Myocyte (in vitro differentiated cells): ENCODE results near the gene VEPH1. TPM values are rescaled to one million over a fixed set of nuclear protein-coding genes. Genes with fewer than 3 reads are reported as not detected.
A peak's percentile ranks its signal among the peaks of the same experiment; 100 is the strongest.

Experiments
- DNase-seq: peaks from one replicate; pipeline ENCODE4 v3.0.0-alpha.2; 2012; ENCODE audit warnings: low read depth
- polyA plus RNA-seq: library from polyadenylated mRNA; unstranded; fragments of >200 nt; gene quantifications from one replicate; pipeline ENCODE4 v1.2.1, GENCODE V29; 2012; ENCODE audit warnings: missing spikeins
- total RNA-seq: library from RNA; depleted of rRNA; stranded (reverse); fragments of >200 nt; gene quantifications from 2 replicates; pipeline ENCODE4 v1.2.3, GENCODE V29; 2014

VEPH1 gene
- 17.0 and 29.3 TPM in 2 replicates for total RNA-seq
- 3.3 TPM for polyA plus RNA-seq

DNA sequence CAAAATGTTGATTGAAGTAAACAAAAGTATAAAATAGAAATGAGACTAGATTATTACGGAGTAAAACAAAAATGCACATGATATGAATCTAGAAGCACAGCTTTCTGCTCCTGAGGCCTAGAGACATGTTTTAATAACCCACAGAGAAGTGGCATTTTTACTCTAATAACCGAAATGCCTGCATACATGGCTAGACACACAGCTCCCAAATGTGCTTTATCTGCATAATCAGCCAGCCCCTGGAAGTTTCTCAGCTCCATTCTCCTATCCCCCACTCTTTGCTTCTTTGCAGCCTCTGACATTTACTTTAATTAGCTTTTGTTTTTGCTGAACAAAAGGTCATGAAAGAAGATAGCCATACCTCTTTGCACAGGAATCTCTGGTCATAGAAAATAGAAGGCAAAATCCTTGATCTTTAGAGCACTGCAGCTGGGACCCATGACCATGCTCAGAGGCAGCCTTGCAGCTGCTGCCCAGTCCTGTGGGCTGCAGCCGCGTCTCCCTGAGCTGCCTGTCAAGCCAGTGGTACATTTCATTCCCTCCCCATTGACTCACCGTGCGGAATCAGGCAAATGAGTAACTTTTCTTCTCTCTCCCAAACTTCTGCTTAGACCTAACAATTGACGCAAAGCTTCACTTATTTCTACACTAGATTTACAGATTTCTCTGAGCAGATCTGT, at the start of gene VEPH1:
Gene VEPH1 (minus strand): TSS at position 501 of the 680 bp plus-strand sequence. CDS start 8,067 bp downstream, outside the sequence.
- peak; percentile 92 for DNase-seq

DNA sequence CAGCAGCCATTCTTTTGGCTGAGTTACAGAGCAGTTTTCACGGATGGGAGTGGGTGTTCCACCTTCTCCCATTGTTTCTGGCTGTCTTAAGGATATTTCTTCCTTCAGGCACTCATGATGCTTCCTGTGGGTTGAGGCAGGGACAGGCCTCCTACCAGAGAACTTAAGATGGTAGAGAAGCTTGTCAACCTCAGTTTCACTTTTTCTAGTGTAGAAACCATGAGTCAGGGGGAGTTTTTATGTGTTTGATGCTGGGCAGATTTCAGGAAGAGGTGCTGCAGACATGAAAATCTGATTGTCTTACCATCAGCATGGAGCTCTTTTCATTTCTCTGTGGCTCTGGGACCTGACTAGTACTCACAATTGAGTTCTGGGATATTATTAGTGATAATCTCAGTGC, 48.7 kb upstream of the VEPH1 start:
- DNase-seq: no peak

DNA sequence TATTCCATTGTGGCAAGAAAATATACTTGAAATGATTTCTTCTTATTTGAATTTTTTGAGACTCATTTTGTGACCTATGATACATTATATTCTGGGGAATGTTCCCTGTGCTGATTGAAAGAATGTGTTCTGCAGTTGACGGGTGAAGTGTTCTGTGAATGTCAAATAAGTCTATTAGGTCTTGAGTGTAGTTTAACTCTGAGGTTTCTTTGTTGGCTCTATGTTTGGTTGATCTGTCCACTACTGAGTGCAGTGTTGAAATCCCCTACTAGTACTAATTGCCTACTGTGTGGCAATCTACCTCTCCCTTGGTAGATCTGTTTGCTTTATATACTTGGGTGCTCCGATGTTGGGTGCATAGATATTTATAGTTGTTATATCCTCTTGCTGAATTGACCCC, 46.3 kb upstream of the VEPH1 start:
- DNase-seq: no peak

- DNase-seq: peak; percentile 83
Measured at GRCh38 chr3:157544501-157545130, 41.4 kb upstream of the VEPH1 start.

DNA sequence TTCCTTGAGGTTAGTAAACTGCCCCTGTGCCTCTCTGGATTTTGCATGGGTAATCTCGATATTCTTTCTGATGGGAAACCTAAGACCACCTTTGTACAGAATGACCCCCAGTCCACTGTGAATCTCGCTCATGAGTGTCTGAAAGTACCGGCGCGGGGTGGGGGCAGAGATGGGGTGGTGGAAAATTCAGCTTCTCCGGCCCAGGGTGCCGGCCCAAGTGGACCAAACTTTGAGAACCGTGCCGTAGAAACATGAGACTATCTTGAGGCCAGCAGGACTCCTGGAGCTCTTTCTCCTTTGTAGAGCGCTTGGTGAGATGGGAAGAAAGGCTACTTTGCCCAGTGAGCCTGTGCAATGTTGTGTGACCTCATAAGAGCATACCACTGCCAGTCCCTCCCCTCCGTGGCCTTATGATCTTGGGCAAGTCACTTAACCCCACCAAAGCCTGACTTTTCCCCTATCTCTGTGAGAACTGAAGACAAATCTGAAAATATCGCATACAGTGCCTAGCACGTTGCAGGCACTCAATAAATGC, 40.4 kb upstream of the VEPH1 start:
- DNase-seq: peak; percentile 55

DNA sequence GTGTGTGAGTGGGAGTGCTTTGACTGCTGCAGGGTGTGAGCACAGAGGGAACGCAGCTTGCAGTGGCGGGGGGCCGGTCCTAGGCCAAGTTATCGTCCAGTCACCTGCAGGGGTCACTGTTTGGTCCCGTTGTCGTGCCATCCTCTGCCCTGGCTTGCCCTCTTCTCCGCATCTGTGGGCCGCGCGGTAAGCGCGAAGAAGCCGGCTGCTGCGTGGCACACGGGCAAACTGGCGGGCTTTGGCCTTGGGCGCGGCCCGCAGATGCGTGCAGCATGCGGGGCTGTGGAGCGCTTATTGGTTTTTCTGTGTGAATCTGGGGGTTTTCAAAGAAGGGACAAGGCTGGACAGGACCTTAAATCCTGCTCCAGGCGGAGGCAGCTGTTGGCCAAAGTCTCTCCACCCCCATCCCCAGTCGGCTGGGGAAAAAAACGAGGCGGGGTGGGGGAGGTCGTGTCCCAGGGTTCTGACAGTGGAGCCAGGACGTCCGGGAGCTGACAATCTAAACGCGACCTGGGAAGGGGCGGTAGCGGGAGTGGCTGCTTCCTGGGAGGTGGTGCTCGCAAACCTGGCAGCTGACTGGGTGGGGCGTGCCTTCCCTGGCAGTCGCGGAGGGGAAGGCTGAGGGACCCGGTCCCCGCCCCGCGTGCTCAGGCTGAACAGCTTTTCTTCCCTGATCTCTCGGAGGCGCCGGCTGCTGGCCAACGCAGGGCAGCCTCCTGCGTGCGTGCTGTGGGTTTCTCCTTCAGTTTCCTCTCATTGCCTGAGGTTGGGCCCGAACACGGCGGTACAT, 39.7 kb upstream of the VEPH1 start:
- DNase-seq: peak; percentile 88

GRCh38 chr3:157541506-157542236, 38.5 kb upstream of the VEPH1 start:
- DNase-seq: no peak

DNA sequence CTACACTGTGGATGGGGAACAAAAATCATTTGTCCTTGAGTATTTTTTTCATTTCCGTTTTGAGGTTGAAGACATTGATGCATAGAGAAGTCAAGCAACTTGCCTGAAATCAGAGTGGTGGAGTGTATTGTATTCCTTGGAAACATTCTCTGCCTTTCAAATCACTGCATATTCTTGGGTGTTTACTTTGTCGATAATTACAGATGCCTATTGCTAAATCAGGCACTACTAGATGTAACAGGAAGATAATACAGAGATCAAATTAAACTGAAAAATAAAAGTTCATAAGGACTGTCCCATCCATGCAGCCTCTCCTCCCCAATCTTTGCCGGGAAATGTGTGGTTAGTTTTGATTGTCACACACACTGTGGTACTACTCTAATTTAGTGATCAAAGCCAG, 37.4 kb upstream of the VEPH1 start:
- DNase-seq: no peak

- no peak for DNase-seq
Measured at GRCh38 chr3:157535667-157536066, 32.5 kb upstream of the VEPH1 start.

DNA sequence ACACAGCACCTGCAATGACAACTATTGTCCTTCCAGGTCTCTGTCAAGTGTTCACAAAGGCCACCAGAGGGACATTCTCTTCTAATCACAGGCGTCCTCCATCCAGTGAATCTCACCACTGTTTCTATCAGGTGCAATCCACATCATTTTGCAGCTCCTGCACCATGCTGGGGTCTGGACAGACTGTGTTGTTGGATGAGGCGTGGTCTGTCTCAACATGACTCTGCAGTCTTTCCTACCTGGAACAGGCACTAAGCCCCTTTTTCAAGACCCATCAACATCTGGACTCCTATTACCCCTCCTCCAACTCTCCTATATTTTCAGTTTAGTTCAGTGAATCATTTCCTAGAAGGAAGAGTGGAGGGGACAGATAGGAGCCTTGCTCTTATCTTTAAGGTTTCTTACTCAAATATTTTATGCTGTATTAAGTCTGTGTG, 31.5 kb upstream of the VEPH1 start:
- no peak for DNase-seq

- peak; percentile 51 for DNase-seq
Measured at GRCh38 chr3:157533298-157534070, 30.3 kb upstream of the VEPH1 start.

DNA sequence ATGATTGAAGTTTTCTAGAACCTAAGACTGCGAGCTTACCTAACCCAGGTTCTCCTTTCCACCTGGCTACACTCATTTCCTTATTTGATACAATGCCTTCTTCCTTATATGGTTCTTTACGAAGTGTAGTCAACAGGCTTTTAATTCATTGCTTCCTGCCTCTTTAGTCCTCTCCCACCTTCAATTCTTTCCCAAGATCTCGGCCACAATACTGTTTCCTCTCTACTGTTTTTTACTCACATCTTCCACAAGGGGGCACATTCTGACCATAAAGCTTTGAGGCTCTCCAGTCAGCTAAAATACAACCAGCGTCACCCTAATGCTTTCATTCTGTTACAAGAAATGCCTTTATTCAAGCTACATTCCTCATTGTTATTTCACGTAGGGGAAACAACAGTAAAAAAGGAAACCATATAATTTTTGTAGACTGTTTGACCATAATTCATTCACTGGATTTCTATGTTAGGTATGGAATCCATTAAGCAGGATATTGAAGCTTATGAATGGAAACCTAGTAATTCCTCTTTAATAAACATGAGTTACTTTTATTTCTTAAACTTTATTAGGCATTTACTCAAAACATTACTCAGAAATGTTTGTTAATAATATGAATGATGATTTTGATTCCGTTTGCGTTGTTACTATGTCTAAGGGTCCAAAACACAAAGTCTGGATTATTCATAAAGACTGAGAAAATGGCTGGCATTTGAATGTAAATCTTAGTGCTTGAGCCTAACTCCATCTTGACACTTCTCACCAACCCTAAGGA, 29.5 kb upstream of the VEPH1 start:
- peak; percentile 94 for DNase-seq

DNA sequence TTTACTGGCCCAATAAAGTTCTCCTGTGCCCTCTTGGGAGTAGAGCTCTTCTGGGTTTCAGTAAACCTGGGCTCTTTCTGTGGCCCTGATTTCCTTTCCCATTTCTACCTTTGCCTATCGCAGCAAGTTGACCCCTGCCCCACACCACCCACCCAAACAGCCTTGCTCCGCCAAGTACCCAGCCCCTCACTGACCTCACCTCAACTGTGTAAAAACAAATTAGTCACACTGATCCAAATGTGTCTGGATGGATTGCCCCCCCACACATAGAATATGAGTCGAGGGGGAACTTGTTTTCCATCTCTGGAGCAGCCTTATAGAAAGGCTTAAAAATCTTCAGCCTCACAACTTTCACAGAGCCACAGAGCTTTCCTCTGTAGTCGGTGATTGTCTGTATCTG, 28.6 kb upstream of the VEPH1 start:
- peak; percentile 15 for DNase-seq

- DNase-seq: peak; percentile 7
Measured at GRCh38 chr3:157531301-157531660, 28.1 kb upstream of the VEPH1 start.

- DNase-seq: no peak
Measured at GRCh38 chr3:157530637-157531300, 27.6 kb upstream of the VEPH1 start.

DNA sequence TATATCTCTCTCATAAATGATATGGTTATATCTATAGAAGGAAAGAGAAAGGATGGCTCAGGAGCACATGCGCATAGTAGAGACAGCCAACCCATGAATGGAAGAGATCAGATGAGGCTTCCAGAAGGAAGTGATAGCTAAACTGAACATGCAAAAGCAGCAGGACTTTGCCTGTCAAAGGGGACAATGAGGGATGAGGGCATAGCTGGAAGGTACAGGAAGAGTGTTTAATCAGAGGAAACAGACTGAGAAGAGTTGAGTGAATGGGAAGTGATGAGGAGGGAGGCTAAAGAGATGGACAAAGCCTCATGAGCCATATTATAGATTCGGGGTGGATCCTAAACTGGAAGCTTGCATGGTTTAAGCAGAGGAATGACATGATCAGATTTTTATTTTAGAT, 26.5 kb upstream of the VEPH1 start:
- DNase-seq: no peak

- no peak for DNase-seq
Measured at GRCh38 chr3:157529085-157529484, 25.9 kb upstream of the VEPH1 start.

DNA sequence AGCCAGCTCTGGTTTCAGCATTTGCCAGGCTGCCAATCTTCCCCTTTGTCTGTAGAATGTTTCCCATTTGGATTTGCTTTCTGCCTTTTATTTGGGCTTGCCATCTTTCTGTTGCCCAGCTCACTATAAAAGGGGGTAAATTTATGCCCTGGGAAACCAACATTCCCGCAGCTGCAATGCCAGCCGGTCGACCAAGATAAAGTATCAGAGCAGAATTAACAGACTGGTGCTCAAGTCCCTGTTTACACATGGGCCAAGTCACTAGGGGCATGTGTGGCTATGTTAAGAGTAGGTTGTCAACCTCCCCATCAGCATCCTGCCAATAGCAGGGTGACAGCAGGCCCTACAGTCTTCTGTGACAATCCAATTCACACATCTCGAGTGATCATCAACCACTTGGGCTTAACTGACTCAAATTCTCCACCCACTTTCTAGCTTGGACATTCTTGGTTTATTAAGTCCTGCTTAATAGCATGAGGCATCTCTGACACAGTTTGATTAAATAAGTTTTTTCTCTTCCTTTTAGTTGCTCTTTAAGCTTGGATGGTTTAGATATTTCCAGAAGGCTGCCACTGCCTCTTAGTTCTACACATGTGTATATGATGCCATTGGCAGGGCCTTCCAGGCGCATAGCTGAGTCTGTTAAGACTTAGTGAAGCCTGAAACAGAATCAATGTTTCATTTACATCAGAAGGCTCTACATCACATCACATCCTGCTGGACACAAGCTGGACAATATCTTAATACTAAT, 24.1 kb upstream of the VEPH1 start:
- peak; percentile 58 for DNase-seq
